Activated CD4-positive, alpha-beta T cell treated with anti-CD3 and anti-CD28 coated beads, Interleukin-2, Interleukin-6, amounts not matched to agents 100 ng/mL and 50 ng/mL, durations not matched to agents 16 hours and 8 hours (primary cell): ENCODE results near the gene HRK.
A peak's percentile ranks its signal among the peaks of the same experiment; 100 is the strongest.

ENCODE experiments used
- DNase-seq: peaks from one replicate; pipeline ENCODE4 v3.0.0-alpha.2; 2020

Gene HRK

GRCh38 chr12:116881325-116881876, at the start of gene HRK:
Gene HRK (minus strand): TSS chr12:116881441. CDS start chr12:116881307, 134 bp downstream.
- no peak for DNase-seq

GRCh38 chr12:116929885-116930284, 48.6 kb upstream of the HRK start:
- DNase-seq: no peak

- DNase-seq: no peak
Measured at GRCh38 chr12:116928504-116928903, 47.3 kb upstream of the HRK start.

GRCh38 chr12:116927244-116927940, 46.2 kb upstream of the HRK start:
- no peak for DNase-seq

GRCh38 chr12:116926283-116927243, 45.3 kb upstream of the HRK start:
- no peak for DNase-seq

GRCh38 chr12:116924558-116925453, 43.6 kb upstream of the HRK start:
- DNase-seq: peak; percentile 90

- peak; percentile 71 for DNase-seq
Measured at GRCh38 chr12:116922194-116922897, 41.1 kb upstream of the HRK start.

- DNase-seq: no peak
Measured at GRCh38 chr12:116920939-116921338, 39.7 kb upstream of the HRK start.

- DNase-seq: no peak
Measured at GRCh38 chr12:116919706-116920485, 38.7 kb upstream of the HRK start.

GRCh38 chr12:116919247-116919661, 38.0 kb upstream of the HRK start:
- DNase-seq: no peak

- no peak for DNase-seq
Measured at GRCh38 chr12:116918464-116918863, 37.2 kb upstream of the HRK start.

- DNase-seq: peak; percentile 81
Measured at GRCh38 chr12:116916714-116917114, 35.5 kb upstream of the HRK start.

- DNase-seq: no peak
Measured at GRCh38 chr12:116916122-116916521, 34.9 kb upstream of the HRK start.

- no peak for DNase-seq
Measured at GRCh38 chr12:116915326-116915725, 34.1 kb upstream of the HRK start.

- peak; percentile 84 for DNase-seq
Measured at GRCh38 chr12:116910645-116911451, 29.6 kb upstream of the HRK start, which contains the start of gene FBXW8. Gene FBXW8 (plus strand): TSS chr12:116910950. CDS start chr12:116911038, 88 bp downstream.

GRCh38 chr12:116910280-116910644, 29.0 kb upstream of the HRK start:
- no peak for DNase-seq

- DNase-seq: no peak
Measured at GRCh38 chr12:116906285-116906684, 25.0 kb upstream of the HRK start.

GRCh38 chr12:116903818-116904217, 22.6 kb upstream of the HRK start:
- DNase-seq: no peak

GRCh38 chr12:116901612-116902011, 20.4 kb upstream of the HRK start:
- DNase-seq: no peak

- DNase-seq: no peak
Measured at GRCh38 chr12:116898669-116899068, 17.4 kb upstream of the HRK start.
